ENCODE data around the gene BIRC7.

The BIRC7 gene

DNA sequence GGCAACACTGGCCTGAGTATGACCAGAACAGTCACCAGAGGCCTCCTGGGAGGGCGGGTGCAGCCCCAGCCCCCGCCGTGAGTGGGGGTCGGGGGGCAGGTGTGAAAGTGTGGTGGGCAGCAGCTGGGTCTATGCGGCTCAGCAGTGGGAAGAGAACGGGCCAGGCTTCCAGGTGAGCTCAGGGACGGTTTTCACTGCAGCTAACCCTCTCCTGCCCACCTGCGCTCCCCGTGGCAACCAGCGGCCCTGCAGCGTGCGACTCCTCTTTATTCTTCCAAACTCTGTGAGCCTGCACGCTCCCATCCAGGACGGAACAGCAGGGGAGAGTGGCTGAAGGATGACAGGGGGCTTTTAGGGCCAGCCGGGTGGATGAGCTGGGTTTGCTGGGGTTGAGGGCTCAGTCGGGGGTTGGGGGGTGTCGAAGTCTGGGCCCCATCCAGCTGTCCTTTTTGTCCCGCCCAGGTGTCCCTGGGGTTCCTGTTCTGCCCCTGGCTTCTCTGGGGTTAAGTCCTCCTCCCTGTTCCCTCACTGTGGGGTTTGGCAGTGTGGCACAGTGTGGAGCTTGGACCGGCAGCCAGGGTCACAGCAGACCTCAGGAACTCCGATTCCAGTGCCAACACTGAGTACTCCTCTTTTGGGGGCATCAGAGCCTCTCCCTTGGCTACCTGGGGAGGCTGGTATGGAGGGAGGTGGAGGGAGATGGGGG lies 859 bp upstream of the BIRC7 start:
- TF ChIP-seq, protein P1, sequence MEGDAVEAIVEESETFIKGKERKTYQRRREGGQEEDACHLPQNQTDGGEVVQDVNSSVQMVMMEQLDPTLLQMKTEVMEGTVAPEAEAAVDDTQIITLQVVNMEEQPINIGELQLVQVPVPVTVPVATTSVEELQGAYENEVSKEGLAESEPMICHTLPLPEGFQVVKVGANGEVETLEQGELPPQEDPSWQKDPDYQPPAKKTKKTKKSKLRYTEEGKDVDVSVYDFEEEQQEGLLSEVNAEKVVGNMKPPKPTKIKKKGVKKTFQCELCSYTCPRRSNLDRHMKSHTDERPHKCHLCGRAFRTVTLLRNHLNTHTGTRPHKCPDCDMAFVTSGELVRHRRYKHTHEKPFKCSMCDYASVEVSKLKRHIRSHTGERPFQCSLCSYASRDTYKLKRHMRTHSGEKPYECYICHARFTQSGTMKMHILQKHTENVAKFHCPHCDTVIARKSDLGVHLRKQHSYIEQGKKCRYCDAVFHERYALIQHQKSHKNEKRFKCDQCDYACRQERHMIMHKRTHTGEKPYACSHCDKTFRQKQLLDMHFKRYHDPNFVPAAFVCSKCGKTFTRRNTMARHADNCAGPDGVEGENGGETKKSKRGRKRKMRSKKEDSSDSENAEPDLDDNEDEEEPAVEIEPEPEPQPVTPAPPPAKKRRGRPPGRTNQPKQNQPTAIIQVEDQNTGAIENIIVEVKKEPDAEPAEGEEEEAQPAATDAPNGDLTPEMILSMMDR (IDR thresholded peaks at IDR 0.05; ENCODE audit: insufficient read depth, missing control alignments) = no peak
- FAIRE-seq (no peak), DNase-seq (ENCODE audit: insufficient read length, low spot score) (no peak)

- no peak for DNase-seq (ENCODE audit: insufficient read length, low spot score)
- TF ChIP-seq, protein P1 (IDR thresholded peaks at IDR 0.05; ENCODE audit: insufficient read depth, missing control alignments) = no peak
- no peak for FAIRE-seq
Observed at GRCh38 chr20:63236116-63236837, 572 bp downstream of the BIRC7 start.

DNA sequence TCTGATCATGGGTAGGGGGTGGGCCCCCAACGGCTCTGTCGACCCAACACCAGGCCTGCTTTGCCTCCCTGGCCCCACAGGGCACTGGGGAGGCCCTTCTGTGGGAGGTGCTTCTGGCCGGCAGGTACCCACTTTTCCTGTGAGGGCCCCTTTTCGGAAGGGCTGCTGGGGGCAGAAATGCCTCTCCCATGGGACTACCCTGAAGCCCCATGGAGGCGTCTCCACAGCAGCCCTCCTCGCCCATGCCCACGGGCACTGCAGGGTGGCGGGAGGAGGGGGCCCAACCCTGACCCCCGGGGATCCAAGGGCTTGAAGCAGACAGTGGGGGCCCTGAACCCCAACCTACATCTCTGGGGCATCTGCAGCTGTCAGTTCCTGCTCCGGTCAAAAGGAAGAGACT lies 2.3 kb downstream of the BIRC7 start:
- TF ChIP-seq, protein P1 (IDR thresholded peaks at IDR 0.05; ENCODE audit: insufficient read depth, missing control alignments) = no peak
- FAIRE-seq = no peak
- DNase-seq (ENCODE audit: insufficient read length, low spot score) = no peak

DNA sequence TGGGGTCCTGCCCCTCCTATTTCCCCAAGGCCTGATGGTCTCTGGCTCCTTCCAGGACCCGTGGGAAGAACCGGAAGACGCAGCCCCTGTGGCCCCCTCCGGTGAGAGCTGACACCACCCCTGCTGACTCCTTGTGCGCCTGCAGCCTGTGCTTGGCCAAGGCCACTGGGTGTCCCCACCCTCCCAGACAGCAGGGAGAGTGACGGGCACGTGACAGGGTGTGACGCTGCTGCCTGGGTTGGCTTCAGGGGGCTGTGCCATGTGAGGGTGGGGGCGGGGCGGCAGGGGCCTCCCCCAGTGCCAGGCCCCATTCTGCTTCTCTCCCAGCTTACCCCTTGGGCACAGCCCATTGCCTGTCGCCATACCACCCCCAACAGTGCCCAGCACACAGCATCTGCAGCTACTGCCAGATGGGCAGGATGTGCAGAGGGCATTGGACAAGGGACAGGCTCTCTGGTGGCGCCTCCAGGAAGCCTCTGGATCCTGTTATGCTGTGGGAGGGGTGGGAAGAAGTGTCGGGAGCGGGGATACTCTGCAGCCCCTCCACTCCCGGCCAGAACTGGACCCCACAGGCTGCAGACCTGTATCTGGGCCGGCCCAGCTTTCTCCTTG lies 2.9 kb downstream of the BIRC7 start:
- DNase-seq (ENCODE audit: insufficient read length, low spot score) (no peak), FAIRE-seq (no peak)

GRCh38 chr20:63239431-63239830 lies 3.7 kb downstream of the BIRC7 start:
- no peak for FAIRE-seq
- TF ChIP-seq, protein P1 (IDR thresholded peaks at IDR 0.05; ENCODE audit: insufficient read depth, missing control alignments) = no peak

More for the DNA sequence above, 2.9 kb downstream of the BIRC7 start:
- TF ChIP-seq, protein P1 (IDR thresholded peaks at IDR 0.05; ENCODE audit: insufficient read depth, missing control alignments) = no peak

GRCh38 chr20:63240004-63240403 lies 4.3 kb downstream of the BIRC7 start:
- TF ChIP-seq, protein P1 (IDR thresholded peaks at IDR 0.05; ENCODE audit: insufficient read depth, missing control alignments) = no peak
- FAIRE-seq = no peak

More at GRCh38 chr20:63239431-63239830, 3.7 kb downstream of the BIRC7 start:
- DNase-seq (ENCODE audit: insufficient read length, low spot score) = no peak

More at GRCh38 chr20:63240004-63240403, 4.3 kb downstream of the BIRC7 start:
- no peak for DNase-seq (ENCODE audit: insufficient read length, low spot score)
